NCI-H2171 (cell line): Measurements from ENCODE around the gene COMMD7.
A peak's percentile ranks its signal among the peaks of the same experiment; 100 is the strongest.
"Not testable (repeated sequence)": the region's sequence is repeated elsewhere in the genome, so short reads cannot be mapped to it uniquely, and the experiment has no call there.

Experiments
- DNase-seq: peaks from one replicate; lab custom pipeline; 2025; lab: John Stamatoyannopoulos, UW

The COMMD7 gene

DNA sequence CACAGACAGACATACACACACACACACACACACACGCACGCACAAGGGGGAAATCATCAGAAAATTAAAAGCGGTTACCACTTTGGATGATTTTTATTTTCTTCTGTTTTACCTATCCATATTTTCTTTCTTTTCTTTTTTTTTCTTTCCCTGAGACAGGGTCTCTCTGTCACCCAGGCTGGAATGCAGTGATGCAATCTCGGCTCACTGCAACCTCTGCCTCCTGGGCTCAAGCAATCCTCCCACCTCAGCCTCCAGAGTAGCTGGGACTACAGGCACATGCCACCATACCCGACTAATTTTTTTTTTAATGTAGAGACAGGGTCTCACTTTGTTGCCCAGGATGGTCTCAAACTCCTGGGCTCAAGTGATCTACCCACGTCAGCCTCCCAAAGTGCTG, 14.8 kb downstream of the COMMD7 start:
- not testable (repeated sequence) for DNase-seq

DNA sequence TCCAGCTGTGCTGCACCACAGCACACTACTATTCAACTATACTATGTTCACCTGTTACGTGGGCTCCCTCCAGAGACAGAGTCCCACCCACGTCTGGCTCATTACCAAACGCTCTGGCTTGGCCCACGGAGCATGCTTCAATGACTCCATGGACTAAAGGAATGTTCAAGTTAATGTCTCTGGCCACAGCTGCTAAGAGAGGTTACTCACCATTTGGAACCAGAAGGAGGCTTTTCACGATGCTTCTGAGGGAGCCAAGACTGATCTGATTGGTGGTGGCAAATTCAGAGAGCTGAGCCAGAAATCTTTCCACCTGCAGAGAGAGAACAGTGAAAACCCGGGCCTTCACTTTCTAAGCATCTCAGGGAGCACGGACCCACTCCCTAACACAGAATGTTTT, 15.6 kb downstream of the COMMD7 start:
- no peak for DNase-seq

DNA sequence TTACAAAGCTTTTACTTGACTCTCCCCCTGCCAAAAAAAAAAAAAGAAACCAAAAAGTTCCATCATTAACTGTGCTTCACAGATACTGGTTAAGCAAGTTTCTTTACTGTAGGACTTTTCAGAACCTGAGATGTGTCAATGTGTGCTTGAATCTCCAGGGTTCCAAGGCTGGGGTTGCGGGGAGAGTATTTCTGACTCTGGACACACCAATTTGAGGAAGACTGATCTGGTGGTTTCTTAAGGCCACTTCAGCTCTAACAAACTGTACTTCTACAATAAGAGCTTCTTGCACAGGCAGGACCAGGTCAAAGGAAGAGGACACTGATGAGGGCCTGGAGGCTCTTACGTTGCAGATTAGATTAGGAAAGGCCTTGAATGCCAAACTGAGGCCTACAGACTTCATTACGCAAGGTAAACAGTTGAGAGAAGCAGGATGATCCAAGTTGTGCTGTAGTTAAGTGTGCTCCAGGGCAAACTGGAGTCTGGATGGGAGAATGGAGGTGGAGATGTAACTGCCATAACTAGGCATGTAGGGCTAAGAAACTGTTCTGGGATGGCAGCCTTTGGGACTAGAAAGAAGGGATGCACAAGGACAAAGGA, 24.4 kb downstream of the COMMD7 start:
- no peak for DNase-seq

DNA sequence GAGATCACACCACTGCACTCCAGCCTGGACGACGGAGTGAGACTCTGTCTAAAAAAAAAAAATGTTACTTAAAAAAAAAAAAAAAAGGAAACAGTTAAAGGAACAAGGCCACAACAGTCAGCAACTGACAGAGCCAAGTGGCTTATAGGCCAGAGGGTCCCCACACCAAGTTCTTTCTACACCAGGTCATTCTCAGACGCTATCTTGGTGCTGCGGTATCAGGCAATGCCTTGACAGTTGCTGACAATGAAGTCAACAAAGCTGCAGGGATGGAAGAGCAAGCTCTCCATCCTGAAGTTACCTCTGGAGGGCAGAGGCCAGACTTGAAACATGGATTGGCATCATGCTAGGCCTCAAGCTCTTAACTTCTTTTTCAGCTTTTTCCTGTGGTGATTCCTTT, 31.9 kb downstream of the COMMD7 start:
- DNase-seq: no peak

DNA sequence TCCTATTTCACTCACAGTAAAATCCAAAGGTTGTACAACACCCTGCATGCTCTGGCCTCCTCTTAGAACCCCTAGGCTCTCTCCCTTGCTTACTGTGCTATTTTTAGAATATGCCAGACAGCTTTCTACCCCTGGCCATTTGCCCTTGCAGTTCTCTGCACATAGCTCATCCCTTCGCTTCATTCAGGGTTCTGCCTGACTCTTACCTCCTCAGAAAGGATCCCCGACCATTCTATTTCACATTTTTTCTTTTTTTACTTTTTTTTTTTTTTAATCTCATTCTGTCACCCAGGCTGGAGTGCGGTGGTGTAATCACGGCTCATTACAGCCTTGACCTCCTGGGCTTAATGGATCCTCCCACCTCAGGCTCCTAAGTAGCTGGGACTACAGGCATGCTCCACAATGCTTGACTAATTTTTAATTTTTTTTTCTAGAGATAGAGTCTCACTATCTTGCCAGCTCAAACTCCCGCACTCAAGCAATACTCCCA, 33.6 kb downstream of the COMMD7 start:
- DNase-seq: peak; percentile 29

DNA sequence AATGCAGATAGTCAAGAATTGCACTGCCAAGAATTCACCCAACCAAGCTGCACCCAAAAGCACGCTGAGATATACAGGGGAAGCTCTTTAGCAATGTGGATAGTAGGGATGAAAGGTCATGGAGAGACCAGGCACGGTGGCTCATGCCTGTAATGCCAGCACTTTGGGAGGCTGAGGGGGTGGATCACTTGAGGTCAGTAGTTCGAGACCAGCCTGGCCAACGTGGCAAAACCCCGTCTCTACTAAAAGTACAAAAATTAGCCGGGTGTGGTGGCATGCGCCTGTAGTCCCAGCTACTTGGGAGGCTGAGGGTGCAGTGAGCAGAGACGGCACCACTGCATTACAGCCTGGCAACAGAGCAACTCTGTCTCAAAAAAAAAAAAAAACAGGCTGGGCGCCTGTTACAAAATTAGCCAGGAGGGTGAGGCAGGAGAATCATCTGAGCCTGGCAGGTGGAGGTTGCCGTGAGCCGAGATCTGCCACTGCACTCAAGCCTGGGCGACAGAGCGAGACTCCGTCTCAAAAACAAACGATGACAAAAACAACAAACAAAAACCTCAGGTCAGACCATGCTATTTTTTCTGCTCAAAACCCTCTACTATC, 34.1 kb downstream of the COMMD7 start:
- DNase-seq: peak; percentile 42

DNA sequence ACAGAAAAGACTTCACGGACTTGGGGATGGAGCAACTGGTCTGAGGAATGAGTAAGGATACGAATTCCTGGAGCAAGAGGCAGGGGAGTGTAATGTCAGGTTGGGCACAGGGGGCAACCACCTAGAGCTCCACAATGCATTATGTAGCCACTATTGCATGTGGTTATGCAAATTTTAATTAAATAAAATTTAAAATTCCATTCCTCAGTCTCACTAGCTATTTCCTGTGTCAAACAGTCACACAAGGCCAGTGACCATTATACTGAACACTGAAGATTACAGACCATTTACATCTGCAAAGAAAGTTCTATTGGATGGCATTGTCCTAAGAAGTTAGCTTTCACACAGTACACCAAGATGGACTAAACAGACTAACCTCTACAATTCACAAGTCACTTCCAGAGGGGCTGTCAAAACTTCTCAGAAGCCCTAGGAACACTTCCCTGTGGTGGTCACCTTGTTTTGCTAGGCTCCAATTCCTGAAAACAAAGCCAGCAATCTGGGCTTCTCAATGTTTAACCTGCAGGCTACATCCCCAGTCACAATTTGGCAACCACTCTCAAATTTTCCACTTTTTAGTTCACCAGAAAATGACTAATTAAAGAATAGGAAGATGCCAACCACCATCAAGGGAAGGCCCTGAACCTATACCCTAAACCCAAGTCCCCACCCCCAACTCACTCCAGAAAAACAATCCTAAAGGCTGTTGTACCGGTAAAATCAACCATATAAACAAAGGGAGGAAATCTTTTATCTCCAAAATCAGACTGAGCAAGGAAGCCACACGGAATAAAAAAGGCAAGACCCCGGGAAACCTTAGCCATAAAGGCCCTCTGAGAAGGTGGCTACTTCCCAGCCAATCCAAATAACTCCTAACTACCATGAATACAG, 35.3 kb downstream of the COMMD7 start:
- no peak for DNase-seq

DNA sequence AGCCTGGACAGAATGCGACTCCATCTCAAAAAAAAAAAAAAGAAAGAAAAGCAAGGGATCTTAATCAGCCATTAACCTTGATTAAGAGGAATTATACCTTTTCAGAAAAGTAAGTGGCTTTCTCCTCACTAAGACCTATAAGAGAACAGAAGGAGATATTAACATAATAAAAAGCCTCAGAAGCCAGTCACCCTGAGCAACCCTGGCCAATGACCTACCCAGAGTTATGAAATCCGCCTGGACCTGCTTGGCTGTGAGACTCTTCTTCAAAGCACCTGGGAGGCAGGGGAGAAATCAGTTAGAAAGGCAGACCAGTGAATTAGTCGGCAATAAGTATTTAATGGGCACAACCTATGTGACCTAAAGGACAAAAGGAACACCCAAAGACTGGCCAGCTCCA, 36.8 kb downstream of the COMMD7 start:
- DNase-seq: no peak

DNA sequence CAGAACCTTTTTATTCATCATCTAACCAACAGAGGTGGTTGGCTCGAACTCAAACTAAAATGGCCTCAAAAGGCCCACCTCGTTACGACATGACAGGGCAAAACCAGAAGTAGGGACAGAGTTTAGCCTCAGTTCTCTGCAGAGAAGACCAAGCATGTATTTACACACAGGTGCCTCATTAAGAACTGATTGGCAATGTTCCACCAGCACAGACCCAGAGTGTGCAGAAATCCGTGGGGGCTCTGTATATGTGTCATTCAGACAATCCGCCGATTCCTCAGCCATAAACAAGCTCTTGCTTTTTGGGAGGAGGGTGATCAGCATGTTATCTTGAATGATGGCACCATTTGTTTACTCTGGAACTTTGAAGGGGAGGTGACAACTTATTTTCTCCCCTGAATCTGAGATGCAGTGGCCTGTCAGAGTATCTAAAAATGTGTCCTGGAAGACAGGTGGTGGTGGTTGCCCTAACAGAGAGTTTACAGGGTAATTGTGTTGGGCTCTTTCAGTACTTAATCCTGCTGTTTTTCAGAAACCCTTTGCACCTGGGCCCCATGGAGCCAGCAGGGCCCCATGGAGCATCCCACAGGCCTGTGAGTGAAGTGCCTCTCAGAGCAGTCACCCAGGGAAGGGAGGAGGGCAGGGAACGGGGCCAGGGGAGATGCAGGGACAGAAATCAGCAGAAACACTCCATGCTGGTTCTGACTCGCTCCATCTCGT, 40.4 kb downstream of the COMMD7 start:
- DNase-seq: peak; percentile 29

DNA sequence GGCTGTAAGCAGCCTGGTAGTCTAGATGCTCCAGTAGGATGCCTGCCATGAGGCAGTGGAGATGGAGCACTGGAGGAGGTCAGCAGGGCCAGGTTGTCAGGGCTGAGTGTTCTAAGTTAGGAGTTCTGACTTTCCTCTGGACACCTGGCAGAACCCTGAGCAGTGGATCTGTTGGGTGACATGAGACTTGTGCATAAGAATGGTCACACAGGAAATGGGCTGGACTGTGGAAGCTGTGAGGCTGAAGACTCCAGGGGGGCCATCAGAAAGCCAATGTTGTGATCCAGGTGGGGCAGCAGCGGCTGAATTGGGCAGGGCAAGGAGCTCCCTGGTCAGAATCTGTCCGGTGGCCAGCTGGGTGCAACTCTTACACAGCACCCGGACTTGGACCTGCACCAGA, 45.7 kb downstream of the COMMD7 start:
- no peak for DNase-seq

DNA sequence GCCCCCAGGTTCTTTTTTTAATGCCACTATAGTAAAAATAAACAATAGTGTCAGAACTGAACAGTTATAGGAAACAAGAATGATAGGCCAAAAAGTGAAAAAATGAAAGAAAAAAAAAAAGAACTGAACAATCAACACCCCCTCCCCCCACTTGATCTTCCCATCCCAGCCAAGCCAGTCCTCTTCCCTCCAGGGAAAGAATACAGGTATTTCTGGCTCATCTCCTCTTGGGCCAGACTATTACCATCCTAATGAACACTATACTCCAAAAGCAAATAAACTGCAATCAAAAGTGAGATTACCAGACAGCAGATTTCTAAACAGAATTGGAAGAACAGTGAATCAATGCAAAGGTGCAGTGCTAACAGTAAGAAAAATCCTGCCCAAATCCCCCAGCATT, 48.2 kb downstream of the COMMD7 start:
- no peak for DNase-seq

DNA sequence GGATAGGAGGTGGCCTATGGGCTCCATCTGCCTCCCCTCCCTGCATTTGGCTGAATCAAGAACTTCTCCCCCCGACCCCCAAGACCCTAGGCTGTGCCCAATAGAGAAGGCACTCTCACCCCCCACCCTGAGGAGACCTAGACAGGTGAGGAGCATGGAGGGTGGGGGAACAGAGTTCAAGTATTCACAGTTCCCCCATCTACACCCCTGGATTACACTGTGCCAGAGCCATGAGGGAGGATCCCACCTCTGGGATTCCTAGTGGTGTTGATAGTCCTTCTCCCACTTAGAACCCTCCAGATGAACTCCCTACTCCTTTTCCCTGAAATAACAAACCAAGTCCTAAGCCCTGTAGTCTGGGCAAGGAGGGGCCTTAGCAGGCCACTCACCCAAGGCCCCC, 54.3 kb downstream of the COMMD7 start:
- not testable (repeated sequence) for DNase-seq

DNA sequence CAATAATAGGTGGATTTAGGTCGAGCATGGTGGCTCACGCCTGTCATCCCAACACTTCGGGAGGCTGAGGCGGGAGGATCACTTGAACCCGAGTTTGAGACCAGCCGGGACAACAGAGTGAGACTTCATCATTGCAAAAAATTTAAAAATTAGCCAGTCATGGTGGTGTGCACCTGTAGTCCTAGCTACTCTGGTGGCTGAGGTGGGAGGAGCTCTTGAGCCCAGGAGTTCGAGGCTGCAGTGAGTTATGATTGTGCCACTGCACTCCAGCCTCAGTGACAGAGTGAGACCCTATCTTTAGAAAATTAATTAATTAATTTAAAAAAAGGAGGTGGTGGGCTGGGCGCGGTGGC, 56.1 kb downstream of the COMMD7 start:
- no peak for DNase-seq

DNA sequence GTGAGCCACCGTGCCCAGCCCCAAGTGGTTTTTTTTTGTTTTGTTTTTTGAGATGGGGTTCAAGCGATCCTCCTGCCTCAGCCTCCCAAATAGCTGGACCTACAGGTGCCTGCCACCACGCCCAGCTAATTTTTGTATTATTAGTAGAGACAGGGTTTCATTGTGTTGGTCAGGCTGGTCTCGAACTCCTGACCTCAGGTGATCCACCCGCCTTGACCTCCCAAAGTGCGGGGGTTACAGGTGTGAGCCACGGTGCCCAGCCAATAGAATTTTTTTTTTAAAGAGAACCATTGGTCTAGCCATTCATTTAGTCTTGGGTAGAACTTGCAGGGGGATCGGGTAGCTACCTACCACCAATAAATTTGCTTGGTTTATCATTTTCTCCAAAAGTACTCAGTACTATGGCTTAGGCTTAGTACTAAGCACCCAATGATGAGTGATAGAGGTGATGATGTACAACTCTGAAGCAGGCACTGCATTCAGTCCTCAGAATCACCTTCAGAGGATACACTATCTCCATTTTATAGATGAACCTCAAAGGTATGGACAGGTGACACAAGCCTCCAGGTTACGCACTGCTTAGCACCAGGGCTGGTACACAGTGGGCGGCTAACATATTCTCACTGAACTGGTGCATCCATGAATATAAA, 56.6 kb downstream of the COMMD7 start:
- no peak for DNase-seq

DNA sequence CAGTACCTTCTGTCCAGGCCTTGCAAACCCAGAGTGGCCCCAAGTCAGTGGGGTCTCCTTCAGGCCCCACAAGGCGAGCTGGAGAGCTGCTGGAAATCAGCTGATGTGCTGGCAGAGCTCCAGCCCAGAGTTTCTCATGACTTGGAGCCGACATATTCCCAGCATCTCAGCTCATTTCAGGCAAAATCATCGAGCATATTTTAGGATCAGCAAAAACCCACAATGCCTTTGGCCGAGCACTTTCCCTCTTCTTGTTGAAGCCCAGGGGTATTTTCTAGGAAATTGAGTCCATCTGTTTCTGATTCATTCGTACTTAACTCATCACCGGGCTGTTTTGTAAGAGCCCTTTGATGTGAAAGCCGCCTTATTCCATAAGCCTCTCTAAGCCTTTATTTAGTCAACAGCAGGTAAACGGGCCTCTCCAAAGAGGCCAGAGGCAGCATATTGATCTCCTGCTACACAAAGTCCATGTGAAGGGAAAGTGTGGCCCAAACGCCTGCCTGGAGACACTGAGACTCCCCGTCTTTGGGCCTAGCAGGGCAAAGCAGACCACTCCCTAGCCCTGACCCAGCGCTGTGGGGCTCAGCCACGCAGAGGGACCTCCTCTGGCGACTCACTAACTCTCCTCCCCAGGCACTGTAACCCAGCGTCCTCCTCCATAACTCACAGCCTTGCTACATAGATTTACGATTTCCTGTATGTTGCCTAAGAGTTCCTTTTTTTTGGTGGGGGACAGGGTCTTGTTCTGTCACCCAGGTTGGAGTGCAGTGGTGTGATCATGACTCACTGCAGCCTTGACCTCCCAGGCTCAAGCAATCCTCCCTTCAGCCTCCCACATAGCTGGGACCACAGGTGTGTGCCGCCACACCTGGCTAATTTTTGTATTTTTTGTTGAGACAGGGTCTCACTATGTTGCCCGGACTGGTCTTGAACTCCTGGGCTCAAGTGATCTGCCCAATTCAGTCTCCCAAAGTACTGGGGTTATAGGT, 57.4 kb downstream of the COMMD7 start:
- DNase-seq: no peak

DNA sequence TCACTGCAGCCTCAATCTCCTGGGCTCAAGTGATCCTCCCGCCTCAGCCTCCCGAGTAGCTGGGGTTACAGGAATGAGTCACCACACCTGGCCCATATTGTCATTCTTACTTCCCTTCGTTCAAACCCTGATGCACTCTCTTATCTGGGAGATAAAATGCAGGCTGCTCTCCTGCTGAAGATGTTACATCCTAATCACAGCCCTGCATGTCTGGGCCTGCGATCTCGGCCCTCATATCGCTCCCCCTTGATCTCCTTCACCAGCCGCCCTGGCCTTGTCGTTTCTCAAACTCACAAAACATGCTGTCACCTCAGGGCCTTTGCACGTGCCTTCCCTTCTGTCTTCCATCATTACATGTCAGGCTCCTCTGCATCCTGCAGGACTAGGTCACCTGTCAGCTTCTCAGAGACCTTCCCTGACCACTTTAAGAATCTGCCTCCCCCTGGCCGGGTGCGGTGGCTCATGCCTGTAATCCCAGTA, 60.7 kb downstream of the COMMD7 start:
- DNase-seq: no peak

DNA sequence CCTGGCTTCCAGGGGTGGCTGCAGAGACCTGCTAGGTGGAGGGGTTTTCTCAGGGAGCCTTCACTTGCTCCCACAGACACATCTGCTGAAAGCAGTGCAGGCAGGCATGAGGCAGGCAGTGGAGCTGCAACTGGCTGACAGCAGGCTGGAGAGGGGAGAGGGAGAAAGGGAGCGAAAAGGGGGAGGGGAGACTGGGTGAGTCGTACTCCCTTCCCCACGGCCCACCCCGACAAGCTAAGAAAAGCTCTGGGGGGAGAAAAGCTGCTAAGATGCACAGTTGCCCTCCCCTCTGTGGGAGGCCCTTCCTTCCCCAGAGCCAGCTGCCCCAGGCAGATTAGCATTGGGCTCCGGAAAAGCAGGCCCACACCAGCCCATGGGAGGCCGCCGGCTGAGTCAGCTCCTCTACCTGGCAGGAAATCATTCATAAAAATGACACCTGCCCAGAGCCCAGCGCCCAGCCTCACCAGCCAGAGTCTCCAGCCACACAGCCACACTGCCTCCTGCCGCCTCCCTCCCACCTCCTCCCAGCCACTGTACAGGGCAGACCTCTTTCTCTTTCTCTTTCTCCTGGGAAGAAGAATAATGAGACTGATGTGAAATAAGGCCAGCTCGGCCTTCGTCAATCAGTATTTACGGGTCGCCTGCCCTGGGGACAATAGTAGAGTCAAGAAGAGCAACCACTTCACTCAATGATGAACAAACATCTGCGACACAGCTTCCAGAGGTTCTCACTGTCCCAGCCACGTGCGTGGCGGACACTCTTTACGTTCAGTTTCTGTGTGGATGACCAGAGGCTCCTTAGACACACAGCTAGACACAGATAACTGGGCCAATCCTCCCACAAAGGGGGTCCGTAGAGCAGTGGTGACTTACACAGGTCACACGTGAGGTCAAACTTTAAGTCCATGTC, 61.8 kb downstream of the COMMD7 start:
- DNase-seq: peak; percentile 72

DNA sequence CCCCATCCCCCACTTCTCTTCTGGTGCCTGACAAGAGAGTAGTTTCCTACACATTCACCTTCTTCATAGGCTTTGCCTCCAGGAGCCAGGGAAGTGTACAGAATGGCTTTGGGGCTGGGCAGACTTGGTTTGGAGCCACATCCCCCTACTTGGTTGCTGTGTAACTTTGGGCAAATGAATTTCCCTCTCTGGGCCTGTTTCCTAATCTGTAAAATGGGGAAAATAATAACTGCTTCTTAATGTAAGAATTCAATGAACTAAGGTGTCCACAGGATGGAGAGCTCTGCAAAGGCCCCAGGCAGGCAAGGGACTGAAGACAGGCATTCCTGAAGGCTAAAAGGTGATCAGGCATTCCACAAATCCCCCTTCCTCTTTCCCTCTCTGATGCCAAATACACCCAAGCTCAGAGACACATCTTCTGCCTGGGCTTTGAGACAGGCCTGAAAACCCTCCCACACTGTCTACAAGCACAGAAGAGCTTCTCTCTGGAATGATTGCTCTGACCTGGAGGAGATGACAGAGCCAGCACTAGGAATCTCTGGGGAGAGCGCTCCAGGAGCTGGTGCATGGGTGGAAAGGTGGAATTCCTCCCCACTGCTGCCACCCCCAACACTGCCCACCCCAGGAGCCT, 62.6 kb downstream of the COMMD7 start:
- DNase-seq: no peak

DNA sequence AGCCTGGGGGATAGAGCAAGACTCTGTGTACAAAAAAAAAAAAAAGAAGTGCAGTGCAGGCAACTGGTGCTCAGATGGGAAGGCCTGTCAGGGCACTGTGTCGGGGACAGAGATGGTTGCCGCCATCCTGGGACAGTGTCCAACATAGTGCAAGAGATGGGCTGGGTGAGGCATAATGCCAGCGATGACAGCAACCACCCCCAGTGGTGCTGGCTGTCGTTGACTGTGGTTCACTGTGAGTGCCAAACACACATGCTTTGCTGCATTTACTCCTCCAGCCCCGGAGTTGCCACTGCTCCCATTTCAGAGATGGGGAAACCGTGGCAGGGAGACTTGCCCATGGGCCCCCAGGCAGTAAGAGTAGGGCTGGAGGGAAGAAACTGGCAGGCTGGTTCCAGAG, 64.3 kb downstream of the COMMD7 start:
- no peak for DNase-seq
